ENCODE measurements around the gene DYNLT2B.

The DYNLT2B gene

DNA sequence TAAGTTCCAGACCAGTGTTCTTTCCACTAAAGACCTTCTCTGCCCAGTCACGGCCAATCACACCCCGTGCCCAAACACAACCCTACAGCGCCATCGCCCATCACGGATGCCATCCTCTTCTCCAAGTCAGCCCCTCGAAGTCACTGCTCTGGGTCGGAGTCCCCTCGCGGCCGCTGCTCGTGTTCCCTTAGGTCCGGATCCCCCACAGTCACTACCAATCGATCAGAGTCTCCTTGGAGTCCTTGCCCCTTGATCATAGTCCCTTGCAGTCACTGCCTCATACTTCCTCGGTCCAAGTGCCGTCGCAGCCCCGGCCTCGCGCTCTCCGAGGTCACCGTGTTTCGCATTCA is 31.0 kb downstream of the DYNLT2B start:
- H3K79me2 ChIP-seq (ENCODE audit: insufficient read depth, low read length) = no peaks in the 10 kb centered on the region

DNA sequence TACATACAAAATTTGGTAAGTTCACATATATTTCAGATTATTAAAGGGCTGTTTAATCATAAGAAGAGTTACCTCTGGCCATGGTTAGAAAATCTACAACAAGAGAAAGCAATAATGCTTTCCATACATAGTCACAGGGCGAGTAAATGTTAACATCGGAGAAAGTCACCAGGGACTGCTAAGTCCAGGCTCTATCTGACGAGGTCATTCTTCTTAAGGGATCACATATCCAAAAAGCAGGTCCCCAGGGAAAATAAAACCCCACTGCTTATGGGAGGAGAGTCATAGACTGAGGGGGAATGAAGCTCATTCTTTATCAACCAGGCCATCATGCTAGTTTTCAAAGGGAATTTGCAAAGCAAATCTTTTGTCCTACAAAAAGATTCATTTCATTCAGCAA is 33.6 kb downstream of the DYNLT2B start:
- Histone ChIP-seq H3K4me3 (ENCODE audit: low read depth, low read length, poor library complexity, severe bottlenecking) (no peak overlapping the region), H3K27me3 (ENCODE audit: insufficient read depth, low read length) (no peaks in the 10 kb centered on the region), H3F3A (ENCODE audit: insufficient read depth, low read length) (peaks cover 3% of the 10 kb centered on the region; the same call in 1 of the 2 replicates), H3K4me1 (ENCODE audit: insufficient read depth, low read length, severe bottlenecking) (peaks cover 27% of the 10 kb centered on the region), H3K27ac (ENCODE audit: low read depth, low read length, poor library complexity, severe bottlenecking) (no peak overlapping the region), H2AFZ (ENCODE audit: low read length) (no peak overlapping the region), H3K4me2 (ENCODE audit: low read length) (no peak overlapping the region), H3K9me2 (ENCODE audit: low read depth, low read length) (no peaks in the 10 kb centered on the region), H3K9me3 (ENCODE audit: low read length) (no peaks in the 10 kb centered on the region), H3K36me3 (ENCODE audit: insufficient read depth, low read length) (no peaks in the 10 kb centered on the region), H4K20me1 (ENCODE audit: insufficient read depth, low read length) (no peaks in the 10 kb centered on the region), H3K79me2 (ENCODE audit: insufficient read depth, low read length) (no peaks in the 10 kb centered on the region), H3K9ac (ENCODE audit: low read length) (no peak overlapping the region)
- TF ChIP-seq, protein P1, sequence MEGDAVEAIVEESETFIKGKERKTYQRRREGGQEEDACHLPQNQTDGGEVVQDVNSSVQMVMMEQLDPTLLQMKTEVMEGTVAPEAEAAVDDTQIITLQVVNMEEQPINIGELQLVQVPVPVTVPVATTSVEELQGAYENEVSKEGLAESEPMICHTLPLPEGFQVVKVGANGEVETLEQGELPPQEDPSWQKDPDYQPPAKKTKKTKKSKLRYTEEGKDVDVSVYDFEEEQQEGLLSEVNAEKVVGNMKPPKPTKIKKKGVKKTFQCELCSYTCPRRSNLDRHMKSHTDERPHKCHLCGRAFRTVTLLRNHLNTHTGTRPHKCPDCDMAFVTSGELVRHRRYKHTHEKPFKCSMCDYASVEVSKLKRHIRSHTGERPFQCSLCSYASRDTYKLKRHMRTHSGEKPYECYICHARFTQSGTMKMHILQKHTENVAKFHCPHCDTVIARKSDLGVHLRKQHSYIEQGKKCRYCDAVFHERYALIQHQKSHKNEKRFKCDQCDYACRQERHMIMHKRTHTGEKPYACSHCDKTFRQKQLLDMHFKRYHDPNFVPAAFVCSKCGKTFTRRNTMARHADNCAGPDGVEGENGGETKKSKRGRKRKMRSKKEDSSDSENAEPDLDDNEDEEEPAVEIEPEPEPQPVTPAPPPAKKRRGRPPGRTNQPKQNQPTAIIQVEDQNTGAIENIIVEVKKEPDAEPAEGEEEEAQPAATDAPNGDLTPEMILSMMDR (IDR thresholded peaks at IDR 0.05; ENCODE audit: low read length) = no peak
- TF ChIP-seq EZH2 (IDR thresholded peaks at IDR 0.05; ENCODE audit: borderline replicate concordance, low read length) = no peak

More for the DNA sequence above, 31.0 kb downstream of the DYNLT2B start:
- peak overlapping the region; percentile 30 for H3K27ac ChIP-seq (ENCODE audit: low read depth, low read length, poor library complexity, severe bottlenecking)
- peak overlapping the region; percentile 85 for H3K4me2 ChIP-seq (ENCODE audit: low read length)
- TF ChIP-seq, protein P1 (IDR thresholded peaks at IDR 0.05; ENCODE audit: low read length) = no peak
- TF ChIP-seq EZH2 (IDR thresholded peaks at IDR 0.05; ENCODE audit: borderline replicate concordance, low read length) = no peak
- H3K36me3 ChIP-seq (ENCODE audit: insufficient read depth, low read length) = no peaks in the 10 kb centered on the region
- H3K9me2 ChIP-seq (ENCODE audit: low read depth, low read length) = no peaks in the 10 kb centered on the region
- no peaks in the 10 kb centered on the region for H4K20me1 ChIP-seq (ENCODE audit: insufficient read depth, low read length)
- peak overlapping the region; percentile 84 for H3K9ac ChIP-seq (ENCODE audit: low read length)
- peak overlapping the region; percentile 2; the same call in 1 of the 2 replicates for H2AFZ ChIP-seq (ENCODE audit: low read length)
- H3K27me3 ChIP-seq (ENCODE audit: insufficient read depth, low read length) = no peaks in the 10 kb centered on the region
- no peaks in the 10 kb centered on the region for H3K9me3 ChIP-seq (ENCODE audit: low read length)
- H3F3A ChIP-seq (ENCODE audit: insufficient read depth, low read length) = peaks cover 3% of the 10 kb centered on the region; the same call in 1 of the 2 replicates
- peak overlapping the region; percentile 81 for H3K4me3 ChIP-seq (ENCODE audit: low read depth, low read length, poor library complexity, severe bottlenecking)
- H3K4me1 ChIP-seq (ENCODE audit: insufficient read depth, low read length, severe bottlenecking) = peaks cover 29% of the 10 kb centered on the region

DNA sequence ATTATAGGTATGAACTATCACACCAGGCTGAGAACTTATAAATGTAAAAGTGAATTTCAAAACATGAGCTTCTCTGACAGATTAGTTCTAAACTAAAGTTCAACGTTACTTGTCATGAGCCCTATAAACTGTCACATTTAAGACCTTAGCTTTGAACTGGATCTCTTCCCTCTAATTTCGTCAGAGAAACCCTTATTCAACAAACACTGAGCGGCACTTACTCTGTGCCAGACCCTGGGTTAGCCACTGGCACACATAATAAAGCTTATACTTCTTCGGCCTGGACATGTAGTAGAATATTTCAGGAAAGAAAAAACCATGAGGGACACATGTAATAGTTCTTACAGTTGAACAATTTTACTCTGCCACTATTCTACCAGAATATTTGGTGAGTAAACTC is 36.1 kb downstream of the DYNLT2B start:
- Histone ChIP-seq H3K9ac (ENCODE audit: low read length) (no peak overlapping the region), H3K4me2 (ENCODE audit: low read length) (no peak overlapping the region), H2AFZ (ENCODE audit: low read length) (no peak overlapping the region), H3K79me2 (ENCODE audit: insufficient read depth, low read length) (0 out of 2 replicates have a peak, but pooled peaks cover 3% of the 10 kb centered on the region), H3K9me3 (ENCODE audit: low read length) (no peaks in the 10 kb centered on the region), H4K20me1 (ENCODE audit: insufficient read depth, low read length) (no peaks in the 10 kb centered on the region), H3K36me3 (ENCODE audit: insufficient read depth, low read length) (peaks cover 4% of the 10 kb centered on the region; the same call in 1 of the 2 replicates), H3K4me1 (ENCODE audit: insufficient read depth, low read length, severe bottlenecking) (peaks cover 20% of the 10 kb centered on the region), H3K4me3 (ENCODE audit: low read depth, low read length, poor library complexity, severe bottlenecking) (no peak overlapping the region), H3K27ac (ENCODE audit: low read depth, low read length, poor library complexity, severe bottlenecking) (no peak overlapping the region), H3K9me2 (ENCODE audit: low read depth, low read length) (no peaks in the 10 kb centered on the region), H3K27me3 (ENCODE audit: insufficient read depth, low read length) (no peaks in the 10 kb centered on the region), H3F3A (ENCODE audit: insufficient read depth, low read length) (no peaks in the 10 kb centered on the region)
- TF ChIP-seq EZH2 (IDR thresholded peaks at IDR 0.05; ENCODE audit: borderline replicate concordance, low read length) = no peak
- TF ChIP-seq, protein P1 (IDR thresholded peaks at IDR 0.05; ENCODE audit: low read length) = no peak
